GM23338 (cell line): ENCODE measurements around the gene CEP19.

Source experiments
- CREB1 ChIP-seq: fragments of 250-450 bp; sonication (Bioruptor Pico); IDR thresholded peaks from 2 replicates; pipeline ENCODE4 v1.5.0; 2020; ENCODE audit warnings: low read depth, mild to moderate bottlenecking, moderate library complexity
- CTCF ChIP-seq, 2 experiments: fragments of 200-600 bp in 1 of 2; sonication (generic) in 1 of 2; conservative IDR thresholded peaks; 2 replicates each; pipeline versions ENCODE4 v1.5.1 to v1.6.1; 2016 to 2017; ENCODE audit warnings: antibody characterized with exemption in 2 of 2, low read depth in 2 of 2, mild to moderate bottlenecking in 2 of 2, moderate library complexity in 1 of 2
- EZH2 ChIP-seq: fragments of 200-600 bp; sonication (generic); IDR thresholded peaks from one replicate; pipeline ENCODE4 v1.8.0; 2017; ENCODE audit warnings: antibody characterized with exemption, mild to moderate bottlenecking, low read depth; ENCODE audit not compliant: unreplicated experiment
- EZH2phosphoT487 ChIP-seq: fragments of 200-600 bp; sonication (generic); IDR thresholded peaks from one replicate; pipeline ENCODE4 v1.8.1; 2018; ENCODE audit warnings: antibody characterized with exemption; ENCODE audit not compliant: unreplicated experiment
- JUNB ChIP-seq: IDR thresholded peaks from one replicate; pipeline ENCODE4 v1.6.1; 2016; ENCODE audit warnings: antibody characterized with exemption; ENCODE audit not compliant: unreplicated experiment
- NANOG ChIP-seq: IDR thresholded peaks from 2 replicates; pipeline ENCODE4 v1.6.1; 2016; ENCODE audit warnings: antibody characterized with exemption, borderline replicate concordance
- POLR2AphosphoS5 ChIP-seq: IDR thresholded peaks from 2 replicates; pipeline ENCODE4 v1.6.1; 2016; ENCODE audit warnings: antibody characterized with exemption, low read depth
- STAT1 ChIP-seq: IDR thresholded peaks from one replicate; pipeline ENCODE4 v1.6.1; 2016; ENCODE audit warnings: antibody characterized with exemption; ENCODE audit not compliant: unreplicated experiment
- ZNF114 ChIP-seq: fragments of 250-450 bp; sonication (Bioruptor Pico); IDR thresholded peaks from 2 replicates; pipeline ENCODE4 v1.5.0; 2020; ENCODE audit warnings: mild to moderate bottlenecking, moderate library complexity
- ZNF462 ChIP-seq: fragments of 250-450 bp; sonication (Bioruptor Pico); IDR thresholded peaks from 2 replicates; pipeline ENCODE4 v1.5.0; 2020; ENCODE audit warnings: mild to moderate bottlenecking, moderate library complexity
- TF ChIP-seq, protein P1 (sequence below): IDR thresholded peaks from one replicate; pipeline ENCODE4 v1.6.1; 2018; ENCODE audit warnings: antibody characterized with exemption; ENCODE audit not compliant: unreplicated experiment

- TF ChIP-seq EZH2: no peak
- no peak for TF ChIP-seq CTCF (conservative IDR thresholded peaks at IDR 0.05; ENCODE audit: low read depth in 2 of 2)
- TF ChIP-seq, protein P1, sequence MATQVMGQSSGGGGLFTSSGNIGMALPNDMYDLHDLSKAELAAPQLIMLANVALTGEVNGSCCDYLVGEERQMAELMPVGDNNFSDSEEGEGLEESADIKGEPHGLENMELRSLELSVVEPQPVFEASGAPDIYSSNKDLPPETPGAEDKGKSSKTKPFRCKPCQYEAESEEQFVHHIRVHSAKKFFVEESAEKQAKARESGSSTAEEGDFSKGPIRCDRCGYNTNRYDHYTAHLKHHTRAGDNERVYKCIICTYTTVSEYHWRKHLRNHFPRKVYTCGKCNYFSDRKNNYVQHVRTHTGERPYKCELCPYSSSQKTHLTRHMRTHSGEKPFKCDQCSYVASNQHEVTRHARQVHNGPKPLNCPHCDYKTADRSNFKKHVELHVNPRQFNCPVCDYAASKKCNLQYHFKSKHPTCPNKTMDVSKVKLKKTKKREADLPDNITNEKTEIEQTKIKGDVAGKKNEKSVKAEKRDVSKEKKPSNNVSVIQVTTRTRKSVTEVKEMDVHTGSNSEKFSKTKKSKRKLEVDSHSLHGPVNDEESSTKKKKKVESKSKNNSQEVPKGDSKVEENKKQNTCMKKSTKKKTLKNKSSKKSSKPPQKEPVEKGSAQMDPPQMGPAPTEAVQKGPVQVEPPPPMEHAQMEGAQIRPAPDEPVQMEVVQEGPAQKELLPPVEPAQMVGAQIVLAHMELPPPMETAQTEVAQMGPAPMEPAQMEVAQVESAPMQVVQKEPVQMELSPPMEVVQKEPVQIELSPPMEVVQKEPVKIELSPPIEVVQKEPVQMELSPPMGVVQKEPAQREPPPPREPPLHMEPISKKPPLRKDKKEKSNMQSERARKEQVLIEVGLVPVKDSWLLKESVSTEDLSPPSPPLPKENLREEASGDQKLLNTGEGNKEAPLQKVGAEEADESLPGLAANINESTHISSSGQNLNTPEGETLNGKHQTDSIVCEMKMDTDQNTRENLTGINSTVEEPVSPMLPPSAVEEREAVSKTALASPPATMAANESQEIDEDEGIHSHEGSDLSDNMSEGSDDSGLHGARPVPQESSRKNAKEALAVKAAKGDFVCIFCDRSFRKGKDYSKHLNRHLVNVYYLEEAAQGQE: no peak
- TF ChIP-seq POLR2AphosphoS5: no peak
- no peak for TF ChIP-seq CREB1 (CRISPR knock-in tag)
- TF ChIP-seq STAT1: no peak
- no peak for TF ChIP-seq EZH2phosphoT487
- no peak for TF ChIP-seq NANOG
- no peak for TF ChIP-seq ZNF114 (CRISPR knock-in tag)
- TF ChIP-seq ZNF462 (CRISPR knock-in tag): no peak
- no peak for TF ChIP-seq JUNB
These were observed 44.7 kb upstream of the CEP19 start for GRCh38 chr3:196756732-196757131.
